GM19351 (cell line): ENCODE data around the gene ANXA5.
A peak's percentile ranks its signal among the peaks of the same experiment; 100 is the strongest.
"Not testable (repeated sequence)": the region's sequence is repeated elsewhere in the genome, so short reads cannot be mapped to it uniquely, and the experiment has no call there.

Source experiments
- ATAC-seq: cut with Tn5 transposase; IDR thresholded peaks from one replicate; pipeline ENCODE4 v1.9.1; 2021; ENCODE audit warnings: mild to moderate bottlenecking, moderate library complexity; ENCODE audit not compliant: unreplicated experiment

The ANXA5 gene

DNA sequence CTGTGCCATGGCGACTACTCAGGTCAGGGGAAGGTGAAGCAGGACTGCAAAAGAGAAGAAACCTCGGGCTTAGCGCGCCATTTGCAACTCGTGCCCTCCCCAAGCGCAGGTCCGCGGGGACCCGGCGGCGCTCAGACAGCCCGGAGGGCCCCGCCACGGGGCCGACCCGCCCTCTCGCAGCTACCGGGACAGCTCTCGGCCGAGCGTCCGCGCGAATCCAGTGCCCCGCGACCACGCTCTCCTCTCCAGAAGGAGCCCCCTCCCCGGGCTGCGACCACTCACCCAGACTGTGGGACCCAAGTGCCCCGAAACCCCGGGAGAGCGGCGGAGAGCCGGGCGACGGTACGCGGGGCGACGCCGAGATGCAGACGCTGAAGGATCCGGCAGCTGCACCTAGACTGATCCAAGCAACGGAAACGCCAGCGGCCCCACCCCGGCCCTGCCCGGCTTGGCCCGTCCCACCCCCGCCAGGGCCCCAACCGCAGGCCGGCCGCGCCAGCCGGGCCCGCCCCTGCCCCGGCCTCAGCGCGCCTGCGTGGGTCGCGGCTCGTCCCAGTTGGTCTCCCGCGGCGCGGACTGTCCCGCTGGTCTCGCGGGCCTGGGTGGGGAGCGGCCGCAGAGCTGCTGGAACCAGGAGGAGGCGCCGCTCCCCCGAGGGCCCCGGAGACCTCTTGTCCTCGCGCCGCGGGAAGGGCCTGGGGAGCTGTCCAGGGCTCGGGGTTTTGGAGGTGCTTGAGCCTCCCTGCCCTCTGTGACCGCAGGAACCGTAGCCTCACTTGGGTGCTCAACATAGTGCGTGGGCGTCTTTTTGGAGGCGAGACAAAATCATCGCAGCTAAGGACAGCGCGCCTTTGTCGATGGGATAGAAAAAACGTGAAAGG is at the start of gene ANXA5:
ANXA5 (minus strand) TSS at position 400 of the 881 bp plus-strand sequence; CDS start at position 9, 391 bp downstream.
- peak; percentile 85 for ATAC-seq

DNA sequence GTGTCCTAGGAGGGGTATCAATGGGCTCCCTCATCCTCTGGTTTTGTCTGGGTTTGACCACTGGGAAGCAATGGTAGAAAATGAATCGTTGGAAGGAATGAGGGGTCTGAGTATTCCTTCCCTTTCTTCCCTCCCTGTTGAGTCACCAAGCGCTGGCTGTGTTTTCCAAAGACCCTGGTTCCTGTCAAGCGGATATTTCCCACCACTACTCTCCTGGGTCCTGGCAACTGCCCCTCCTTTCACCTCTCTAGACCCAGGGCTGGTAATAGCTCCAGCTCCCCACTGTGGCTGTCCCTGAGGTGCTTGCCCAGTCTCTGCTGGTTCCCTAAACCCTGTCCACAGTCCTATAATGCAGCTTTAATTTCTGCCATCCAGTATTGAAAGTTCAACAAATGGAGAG is 46.0 kb upstream of the ANXA5 start:
- no peak for ATAC-seq

DNA sequence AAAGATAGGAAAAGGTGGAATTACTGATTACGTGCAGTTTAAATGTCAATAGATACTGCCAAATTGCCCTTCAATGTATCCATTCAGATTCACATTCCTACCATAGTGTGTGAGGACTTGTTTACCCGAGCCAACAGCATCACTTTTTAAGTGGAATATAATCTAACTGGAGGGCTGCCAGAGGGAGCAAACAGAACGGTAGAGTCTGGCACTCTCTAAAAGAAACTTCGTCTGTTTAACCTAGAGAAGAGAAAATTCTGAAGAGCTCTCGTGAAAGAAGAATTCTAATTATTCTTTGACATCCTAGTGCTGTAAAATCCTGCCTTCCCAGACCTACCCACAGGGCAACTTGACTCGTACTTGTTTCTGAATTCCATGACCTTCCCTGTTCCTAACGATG is 45.0 kb upstream of the ANXA5 start:
- ATAC-seq: no peak

- ATAC-seq: no peak
Observed at GRCh38 chr4:121740796-121741409, 44.1 kb upstream of the ANXA5 start.

GRCh38 chr4:121739575-121739974 is 42.8 kb upstream of the ANXA5 start:
- ATAC-seq: no peak

- ATAC-seq: no peak
Observed at GRCh38 chr4:121738780-121739535, 42.2 kb upstream of the ANXA5 start.

- ATAC-seq: no peak
Observed at GRCh38 chr4:121737846-121738554, 41.2 kb upstream of the ANXA5 start.

GRCh38 chr4:121736735-121737351 is 40.1 kb upstream of the ANXA5 start:
- no peak for ATAC-seq

DNA sequence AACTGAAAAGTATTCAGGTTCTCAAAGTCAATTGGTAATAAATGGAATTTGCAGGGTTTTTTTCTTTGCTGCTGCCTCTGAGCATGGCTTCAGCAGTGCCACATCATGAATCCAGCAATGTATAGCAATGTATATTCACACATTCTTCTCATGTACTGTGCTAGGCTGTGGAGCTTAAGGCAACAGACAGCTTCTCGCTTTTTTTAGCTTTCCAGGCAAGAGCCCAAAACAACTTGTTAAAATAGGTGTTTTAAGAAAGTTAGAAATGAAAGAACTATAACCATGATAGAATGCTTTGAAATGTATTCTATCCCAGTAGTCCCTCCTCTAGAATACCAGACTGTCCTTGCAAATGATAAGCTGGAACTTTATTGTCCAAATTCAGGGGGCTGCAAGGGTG is 37.8 kb upstream of the ANXA5 start:
- no peak for ATAC-seq

GRCh38 chr4:121733942-121734341 is 37.2 kb upstream of the ANXA5 start:
- no peak for ATAC-seq

GRCh38 chr4:121729753-121730152 is 33.0 kb upstream of the ANXA5 start:
- not testable (repeated sequence) for ATAC-seq

- ATAC-seq: no peak
Observed at GRCh38 chr4:121728798-121729226, 32.0 kb upstream of the ANXA5 start.

GRCh38 chr4:121728066-121728465 is 31.3 kb upstream of the ANXA5 start:
- ATAC-seq: no peak

DNA sequence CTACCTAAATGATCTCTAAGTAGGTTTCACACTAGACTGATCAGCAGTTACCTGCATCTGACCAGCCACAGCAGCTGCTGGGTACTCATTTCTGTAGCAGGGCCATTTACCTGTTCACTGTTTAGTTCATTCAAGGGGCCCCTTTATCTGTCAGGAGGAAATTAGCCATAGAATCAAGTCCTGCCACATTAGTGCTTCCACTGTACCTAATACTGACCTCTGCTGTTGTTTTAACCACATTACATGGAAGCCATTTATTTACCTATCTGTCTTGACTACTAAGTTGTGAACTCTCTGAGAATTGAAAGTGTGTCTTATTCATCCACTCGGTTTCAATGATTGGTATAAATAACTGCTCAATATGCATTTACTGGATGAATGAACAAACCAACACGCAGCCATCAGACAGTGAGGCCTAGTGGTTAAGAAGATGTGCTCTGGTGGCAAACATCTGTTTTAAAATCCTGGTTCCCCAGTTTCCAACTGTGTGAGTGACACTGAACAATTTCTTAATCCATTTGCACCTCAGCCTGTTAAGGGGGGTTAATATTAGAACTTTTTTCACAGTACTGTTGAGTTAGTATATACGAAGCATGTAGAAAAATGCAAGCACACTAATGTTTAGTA is 30.0 kb upstream of the ANXA5 start:
- peak; percentile 96 for ATAC-seq

GRCh38 chr4:121724671-121725070 is 27.9 kb upstream of the ANXA5 start:
- no peak for ATAC-seq

DNA sequence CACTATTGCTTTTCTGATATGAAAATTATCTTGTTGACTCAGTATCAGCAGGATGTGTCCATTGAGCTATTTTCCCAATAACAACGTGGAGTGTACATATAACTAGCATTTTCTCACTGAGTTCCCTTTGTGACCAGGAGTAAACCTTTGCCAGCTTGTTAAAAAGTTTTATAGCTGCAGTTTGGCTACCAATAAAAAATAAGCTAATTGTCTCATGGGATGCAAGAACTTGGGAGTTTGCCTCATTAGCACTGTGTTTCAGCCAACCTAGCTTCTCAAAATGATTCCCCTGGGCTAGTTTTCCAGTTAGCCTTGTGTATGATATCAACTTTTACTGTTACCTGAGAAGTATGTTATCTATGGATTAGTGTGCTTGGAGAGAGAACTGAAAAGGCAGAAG is 24.9 kb upstream of the ANXA5 start:
- no peak for ATAC-seq

DNA sequence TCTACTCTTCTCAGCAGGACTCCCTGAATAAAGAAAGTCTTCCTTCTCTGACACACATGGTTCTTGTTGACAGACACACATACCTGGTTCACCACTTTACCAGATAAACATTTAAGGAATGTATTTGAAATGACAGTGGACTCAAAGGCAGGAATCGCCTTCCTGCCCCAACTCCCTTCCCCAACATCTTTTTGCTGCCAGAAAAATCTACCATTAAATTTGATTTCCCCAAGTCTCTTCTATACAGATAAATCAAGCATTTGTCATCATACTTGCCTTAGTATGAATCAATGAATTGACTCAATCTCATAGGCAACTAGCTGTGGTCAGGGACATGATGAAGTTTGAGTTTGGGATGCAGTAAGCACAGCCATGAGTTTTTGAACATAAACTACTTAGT is 23.3 kb upstream of the ANXA5 start:
- no peak for ATAC-seq

- ATAC-seq: no peak
Observed at GRCh38 chr4:121717680-121718237, 21.0 kb upstream of the ANXA5 start.

GRCh38 chr4:121714548-121714947 is 17.8 kb upstream of the ANXA5 start:
- no peak for ATAC-seq

DNA sequence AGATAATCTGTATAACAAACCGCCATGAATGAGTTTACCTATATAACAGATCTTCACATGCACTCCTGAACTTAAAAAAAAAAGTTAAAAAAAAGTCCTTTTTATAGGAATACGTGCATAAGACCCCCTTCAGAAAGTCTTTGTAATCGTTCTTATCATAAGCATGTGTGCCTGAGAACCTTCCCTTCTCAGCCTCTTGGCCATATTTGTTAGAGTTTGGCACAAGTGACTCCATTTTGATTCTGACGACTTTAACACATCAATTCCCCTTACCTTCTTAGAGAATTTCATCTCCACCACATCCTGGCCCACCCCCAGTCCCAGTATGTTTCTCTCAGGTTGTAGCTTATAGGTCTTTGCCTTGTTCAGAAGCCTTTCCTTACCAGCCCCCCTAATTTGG is 16.0 kb upstream of the ANXA5 start:
- no peak for ATAC-seq
